ENCODE results near the gene PCLO.

Gene PCLO

DNA sequence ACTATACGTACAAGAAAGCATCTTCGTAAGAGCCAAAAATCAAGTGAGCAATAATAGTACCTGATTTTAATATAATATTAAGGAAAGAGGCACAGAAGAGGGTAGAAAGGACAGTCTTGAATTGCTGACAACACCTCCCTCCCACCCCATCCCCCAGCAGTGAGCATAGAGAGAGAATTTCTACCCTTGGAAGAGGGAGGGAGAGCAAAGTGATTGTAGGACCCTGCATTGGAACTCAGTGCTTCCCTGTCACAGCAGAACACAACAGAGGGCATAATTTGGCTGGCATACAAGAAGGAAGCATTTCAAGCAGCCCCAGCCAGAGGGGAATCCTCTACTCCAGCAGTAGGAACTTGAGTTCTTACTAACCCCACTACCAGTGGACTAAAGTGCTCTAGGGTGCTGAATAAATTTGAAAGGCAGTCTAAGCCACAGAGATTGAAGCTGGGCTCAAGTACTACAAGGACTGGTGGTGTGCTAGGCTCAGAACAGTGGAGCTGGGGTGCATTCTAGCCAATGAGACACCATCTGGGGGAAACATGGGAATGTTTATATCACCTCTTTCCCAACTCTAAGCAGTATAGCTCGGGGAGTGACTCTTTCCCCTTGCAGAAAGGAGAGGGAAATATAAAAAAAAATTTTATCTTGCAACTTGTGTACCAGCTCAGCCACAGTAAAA, 44.2 kb downstream of the PCLO start:
- H3K4me3 ChIP-seq (ENCODE audit: low read depth, low read length) = no peak overlapping the region
- TF ChIP-seq CTCF (IDR thresholded peaks at IDR 0.05; ENCODE audit: control insufficient read depth, extremely low read depth, insufficient read depth) = no peak
- no peak for DNase-seq (ENCODE audit: low read depth)

DNA sequence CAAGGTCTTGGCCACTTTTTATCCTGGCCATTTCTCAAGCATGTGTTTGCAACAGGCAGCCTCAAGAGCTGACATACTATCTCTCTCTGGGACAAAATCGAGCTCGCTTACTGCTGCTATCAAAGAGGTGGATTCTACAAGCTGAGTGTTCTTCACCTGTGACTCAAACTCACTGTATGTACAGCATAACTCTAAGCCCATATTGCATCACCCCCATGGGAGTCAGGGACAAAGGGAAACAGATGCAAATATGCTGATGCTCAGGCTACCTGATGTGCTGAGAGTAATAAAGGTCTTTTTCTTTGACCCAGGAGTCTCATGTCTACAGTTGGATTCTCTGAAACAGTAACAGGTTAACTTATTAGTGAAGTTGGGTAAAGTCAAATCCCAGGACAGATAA, 45.2 kb downstream of the PCLO start:
- no peak overlapping the region for H3K4me3 ChIP-seq (ENCODE audit: low read depth, low read length)
- no peak for TF ChIP-seq CTCF (IDR thresholded peaks at IDR 0.05; ENCODE audit: control insufficient read depth, extremely low read depth, insufficient read depth)
- DNase-seq (ENCODE audit: low read depth) = no peak

DNA sequence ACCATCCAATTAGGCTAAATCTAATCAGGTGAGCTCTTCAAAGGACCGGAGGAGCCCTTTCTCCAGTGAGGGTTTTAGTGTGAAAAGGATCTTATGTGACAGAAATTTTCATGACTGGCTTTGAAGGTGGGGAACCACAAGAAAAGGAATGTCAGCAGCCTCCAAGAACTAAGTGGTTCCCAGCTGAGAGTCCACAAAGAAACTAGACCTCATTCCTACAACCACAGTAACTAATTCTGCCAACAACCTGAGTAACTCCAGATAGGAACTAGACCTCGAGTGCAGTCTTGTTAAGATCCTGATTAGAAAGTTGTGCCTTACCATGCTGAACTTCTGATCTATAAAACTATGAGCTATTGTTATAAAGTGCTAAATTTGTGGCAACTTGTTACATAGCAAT, 51.3 kb downstream of the PCLO start:
- TF ChIP-seq CTCF (IDR thresholded peaks at IDR 0.05; ENCODE audit: control insufficient read depth, extremely low read depth, insufficient read depth) = no peak
- H3K4me3 ChIP-seq (ENCODE audit: low read depth, low read length) = no peak overlapping the region
- no peak for DNase-seq (ENCODE audit: low read depth)

GRCh38 chr7:83109352-83109751, 53.3 kb downstream of the PCLO start:
- no peak overlapping the region for H3K4me3 ChIP-seq (ENCODE audit: low read depth, low read length)
- DNase-seq (ENCODE audit: low read depth) = no peak
- TF ChIP-seq CTCF (IDR thresholded peaks at IDR 0.05; ENCODE audit: control insufficient read depth, extremely low read depth, insufficient read depth) = no peak

DNA sequence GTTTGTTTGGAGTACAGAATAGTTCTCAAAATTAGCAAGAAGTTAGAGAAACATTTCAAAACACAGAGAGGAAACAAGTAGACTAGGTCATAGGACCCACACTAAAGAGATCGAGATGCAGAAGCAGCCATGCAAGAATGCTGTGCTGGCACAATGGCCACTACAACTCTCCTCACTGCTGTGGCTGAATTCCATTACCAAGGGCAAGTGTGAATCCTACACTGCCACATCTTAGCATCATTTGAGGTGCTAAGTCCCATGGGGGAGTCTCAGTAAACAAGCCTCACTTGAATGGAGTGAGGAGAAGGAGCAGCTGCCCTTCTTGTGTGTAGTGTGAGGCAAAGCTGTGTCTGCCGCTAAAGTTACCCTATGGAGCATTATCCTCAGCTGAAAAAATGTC, 56.7 kb downstream of the PCLO start:
- no peak for DNase-seq (ENCODE audit: low read depth)
- TF ChIP-seq CTCF (IDR thresholded peaks at IDR 0.05; ENCODE audit: control insufficient read depth, extremely low read depth, insufficient read depth) = no peak

GRCh38 chr7:83105063-83105462, 57.6 kb downstream of the PCLO start:
- TF ChIP-seq CTCF (IDR thresholded peaks at IDR 0.05; ENCODE audit: control insufficient read depth, extremely low read depth, insufficient read depth) = no peak
- DNase-seq (ENCODE audit: low read depth) = no peak

More for the DNA sequence above, 56.7 kb downstream of the PCLO start:
- H3K4me3 ChIP-seq (ENCODE audit: low read depth, low read length) = no peak overlapping the region

DNA sequence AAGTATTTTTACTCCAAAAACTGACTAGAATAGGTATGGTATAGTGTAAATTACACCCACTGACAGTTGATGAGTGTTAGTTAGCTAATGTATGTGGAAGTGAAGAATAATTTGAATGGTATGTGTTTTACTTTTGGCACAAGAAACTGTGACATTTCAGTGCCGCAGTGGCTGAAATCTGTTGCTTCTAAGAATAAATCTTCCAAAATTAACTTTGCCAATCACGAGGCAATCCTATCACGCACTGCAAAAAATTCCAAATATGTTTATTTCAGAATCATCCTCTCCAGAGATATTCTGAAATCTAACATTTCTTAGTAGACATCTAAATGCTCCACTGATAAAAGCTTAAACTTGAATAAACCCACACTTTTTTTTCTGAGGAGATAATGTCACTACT, 61.2 kb downstream of the PCLO start:
- H3K4me3 ChIP-seq (ENCODE audit: low read depth, low read length) = no peak overlapping the region
- DNase-seq (ENCODE audit: low read depth) = no peak
- no peak for TF ChIP-seq CTCF (IDR thresholded peaks at IDR 0.05; ENCODE audit: control insufficient read depth, extremely low read depth, insufficient read depth)

More at GRCh38 chr7:83105063-83105462, 57.6 kb downstream of the PCLO start:
- no peak overlapping the region for H3K4me3 ChIP-seq (ENCODE audit: low read depth, low read length)
